Ishikawa (cell line): ENCODE data around the gene HSPA1L.

Experiments
- CEBPB ChIP-seq: IDR thresholded peaks from 2 replicates; pipeline ENCODE4 v1.6.1; 2012
- CREB1 ChIP-seq: IDR thresholded peaks from 2 replicates; pipeline ENCODE4 v1.6.1; 2012; ENCODE audit warnings: low read depth
- EGR1 ChIP-seq: IDR thresholded peaks from 2 replicates; pipeline ENCODE4 v1.6.1; 2012
- EP300 ChIP-seq: IDR thresholded peaks from 2 replicates; pipeline ENCODE4 v1.6.1; 2012; ENCODE audit warnings: borderline replicate concordance
- MAX ChIP-seq: IDR thresholded peaks from 2 replicates; pipeline ENCODE4 v1.6.1; 2012
- RAD21 ChIP-seq: IDR thresholded peaks from 2 replicates; pipeline ENCODE4 v1.6.1; 2012; ENCODE audit warnings: low read depth
- TAF1 ChIP-seq: IDR thresholded peaks from 2 replicates; pipeline ENCODE4 v1.6.1; 2012; ENCODE audit warnings: low read depth, mild to moderate bottlenecking
- YY1 ChIP-seq: IDR thresholded peaks from 2 replicates; pipeline ENCODE4 v1.6.1; 2012; ENCODE audit warnings: low read depth
- ZBTB7A ChIP-seq: IDR thresholded peaks from 2 replicates; pipeline ENCODE4 v1.6.1; 2012; ENCODE audit warnings: low read depth

- TF ChIP-seq YY1 = no peak
- no peak for TF ChIP-seq CEBPB
- TF ChIP-seq TAF1 = no peak
- TF ChIP-seq MAX = no peak
- no peak for TF ChIP-seq CREB1
- TF ChIP-seq EGR1 = no peak
- TF ChIP-seq EP300 = no peak
- TF ChIP-seq ZBTB7A = no peak
- no peak for TF ChIP-seq RAD21
Observed at GRCh38 chr6:31861150-31861549, 46.1 kb upstream of the HSPA1L start.
